HCT116 (cell line): ENCODE measurements around the gene UGGT2. TPM values are rescaled to one million over a fixed set of nuclear protein-coding genes. Genes with fewer than 3 reads are reported as not detected.

Experiments used
- ATAC-seq: fragments of 200-7000 bp; cut with Tn5 transposase; 2 replicates; pipeline ENCODE4 v1.9.1; 2020; ENCODE audit warnings: mild to moderate bottlenecking, moderate library complexity
- BruUV-seq: library from RNA; stranded (reverse); fragments of 400-500 nt; replicated peaks from 2 replicates; lab custom pipeline; 2021; lab: Mats Ljungman, UMichigan
- CTCF ChIA-PET: fragments of 300-600 bp; sonication (Branson Sonifier 250); formaldehyde crosslinking; loops from one replicate; lab custom pipeline; 2021; ENCODE audit warnings: antibody characterized with exemption; lab: Charles Lee
- POLR2A ChIA-PET: fragments of 300-600, 350-600 bp; sonication (Branson Sonifier 250); formaldehyde crosslinking; loops from one replicate; lab custom pipeline; 2021; ENCODE audit warnings: antibody characterized with exemption; lab: Charles Lee
- RAD21 ChIA-PET, 2 experiments: fragments of 300-600 bp; sonication (Branson Sonifier 250); formaldehyde crosslinking; loops; one replicate each; lab custom pipeline; 2023; ENCODE audit warnings: low total read pairs in 2 of 2; ENCODE audit not compliant: uncharacterized antibody in 2 of 2, unreplicated experiment in 2 of 2, low non-redundant PET in 1 of 2; lab: Charles Lee
- DNase-seq: peaks from one replicate; pipeline ENCODE4 v3.0.0-alpha.2; 2010; ENCODE audit warnings: low read depth, low spot score
- H2AFZ ChIP-seq: fragments of 200-600 bp; shearing (Covaris generic), sonication (generic); 2 replicates; pipeline ENCODE4 v1.6.1; 2017; ENCODE audit warnings: low read depth, mixed run types, mixed read lengths, antibody characterized with exemption, low read length; ENCODE audit not compliant: poor library complexity, severe bottlenecking
- H3K27ac ChIP-seq: 2 replicates; pipeline ENCODE4 v1.5.1; 2012; ENCODE audit warnings: low read depth, low read length
- H3K27me3 ChIP-seq: fragments of 200-600 bp; sonication (generic); 2 replicates; pipeline ENCODE4 v1.6.1; 2016; ENCODE audit warnings: mixed run types, low read length, mixed read lengths; ENCODE audit not compliant: insufficient read depth
- H3K36me3 ChIP-seq, 2 experiments: fragments of 200-500 bp in 1 of 2; fragments of 200-600 bp in 1 of 2; sonication (Bioruptor generic) in 1 of 2; sonication (generic) in 1 of 2; 2 replicates each; pipeline versions ENCODE4 v1.5.1 to v1.6.1; 2014 to 2016; ENCODE audit warnings: low read length in 2 of 2, inconsistent platforms in 1 of 2, mixed read lengths in 1 of 2, mixed run types in 1 of 2; ENCODE audit not compliant: insufficient read depth in 2 of 2, control insufficient read depth in 1 of 2
- H3K4me1 ChIP-seq, 2 experiments: fragments of 200-600 bp in 1 of 2; sonication (generic) in 1 of 2; 2 replicates each; pipeline versions ENCODE4 v1.5.1 to v1.6.1; 2012 to 2017; ENCODE audit warnings: low read length in 2 of 2, inconsistent platforms in 1 of 2, mild to moderate bottlenecking in 1 of 2, mixed read lengths in 1 of 2, mixed run types in 1 of 2, moderate library complexity in 1 of 2; ENCODE audit not compliant: insufficient read depth in 2 of 2, control insufficient read depth in 1 of 2
- H3K4me2 ChIP-seq: fragments of 200-600 bp; sonication (generic); 2 replicates; pipeline ENCODE4 v1.6.1; 2017; ENCODE audit warnings: mixed run types, low read length, mixed read lengths
- H3K4me3 ChIP-seq, 2 experiments: fragments of 200-600 bp in 1 of 2; sonication (generic) in 1 of 2; replicated peaks in 1 of 2; 2 replicates each; pipeline ENCODE4 v1.5.1; 2011 to 2016; ENCODE audit warnings: low read length in 2 of 2, control low read depth in 1 of 2, low read depth in 1 of 2, mild to moderate bottlenecking in 1 of 2, mixed read lengths in 1 of 2, mixed run types in 1 of 2
- H3K79me2 ChIP-seq: fragments of 200-600 bp; sonication (generic); 2 replicates; pipeline ENCODE4 v1.6.1; 2017; ENCODE audit warnings: mild to moderate bottlenecking, mixed run types, low read length, moderate library complexity, mixed read lengths; ENCODE audit not compliant: insufficient read depth
- H3K9ac ChIP-seq: fragments of 200-600 bp; sonication (generic); 2 replicates; pipeline ENCODE4 v1.6.1; 2016; ENCODE audit warnings: low read length, mixed read lengths
- H3K9me2 ChIP-seq: fragments of 200-600 bp; sonication (generic), shearing (Covaris generic); 2 replicates; pipeline ENCODE4 v1.6.1; 2017; ENCODE audit warnings: mixed run types, mild to moderate bottlenecking, moderate library complexity; ENCODE audit not compliant: insufficient read depth
- H3K9me3 ChIP-seq, 2 experiments: fragments of 200-500 bp in 1 of 2; fragments of 200-600 bp in 1 of 2; sonication (Bioruptor generic) in 1 of 2; sonication (generic) in 1 of 2; 2 replicates each; pipeline ENCODE4 v1.6.1; 2014 to 2017; ENCODE audit warnings: low read length in 2 of 2, mixed read lengths in 2 of 2, inconsistent platforms in 1 of 2, low read depth in 1 of 2, mild to moderate bottlenecking in 1 of 2, mixed run types in 1 of 2, moderate library complexity in 1 of 2; ENCODE audit not compliant: control insufficient read depth in 1 of 2, insufficient read depth in 1 of 2
- H4K20me1 ChIP-seq: fragments of 200-600 bp; sonication (generic), shearing (Covaris generic); 2 replicates; pipeline ENCODE4 v1.6.1; 2017; ENCODE audit warnings: mixed run types, mild to moderate bottlenecking, moderate library complexity; ENCODE audit not compliant: insufficient read depth
- CBX3 ChIP-seq: IDR thresholded peaks from 2 replicates; pipeline ENCODE4 v1.6.1; 2012; ENCODE audit warnings: low read depth
- CEBPB ChIP-seq: IDR thresholded peaks from 2 replicates; pipeline ENCODE4 v1.6.1; 2012; ENCODE audit warnings: low read depth
- ELF1 ChIP-seq: IDR thresholded peaks from 2 replicates; pipeline ENCODE4 v1.6.1; 2012; ENCODE audit warnings: low read depth, borderline replicate concordance
- EZH2phosphoT487 ChIP-seq: fragments of 200-600 bp; IDR thresholded peaks from 2 replicates; pipeline ENCODE4 v1.6.1; 2018; ENCODE audit warnings: antibody characterized with exemption, borderline replicate concordance
- FOSL1 ChIP-seq: IDR thresholded peaks from 2 replicates; pipeline ENCODE4 v1.6.1; 2012; ENCODE audit warnings: low read depth
- MAX ChIP-seq: IDR thresholded peaks from 2 replicates; pipeline ENCODE4 v1.6.1; 2012
- POLR2A ChIP-seq: IDR thresholded peaks from 2 replicates; pipeline ENCODE4 v1.7.0; 2011; ENCODE audit warnings: borderline replicate concordance; ENCODE audit not compliant: insufficient read depth, insufficient read length; ENCODE audit errors: extremely low read depth
- POLR2AphosphoS5 ChIP-seq: IDR thresholded peaks from 2 replicates; pipeline ENCODE4 v1.6.1; 2011; ENCODE audit warnings: mild to moderate bottlenecking, low read depth, low read length, moderate library complexity
- REST ChIP-seq: IDR thresholded peaks from 2 replicates; pipeline ENCODE4 v1.6.1; 2012; ENCODE audit warnings: low read depth
- SP1 ChIP-seq: IDR thresholded peaks from 2 replicates; pipeline ENCODE4 v1.6.1; 2012; ENCODE audit warnings: low read depth
- TCF7L2 ChIP-seq: IDR thresholded peaks from 2 replicates; pipeline ENCODE4 v1.7.0; 2011; ENCODE audit warnings: borderline replicate concordance, inconsistent platforms; ENCODE audit not compliant: insufficient read depth, insufficient read length; ENCODE audit errors: extremely low read depth
- ZFX ChIP-seq: fragments of 450-650 bp; IDR thresholded peaks from 2 replicates; pipeline ENCODE4 v1.6.1; 2017
- ZNF274 ChIP-seq: fragments of 200-500 bp; sonication (Bioruptor generic); IDR thresholded peaks from 2 replicates; pipeline ENCODE4 v1.6.1; 2014; ENCODE audit warnings: mild to moderate bottlenecking, low read depth, low read length, inconsistent platforms
- intact Hi-C: fragments of 100-400 bp; cut with micrococcal nuclease; formaldehyde crosslinking; loops from 2 replicates; pipeline ENCODE4 v1.10.0; 2022
- total RNA-seq: library from RNA; stranded (reverse); gene quantifications from one replicate; pipeline ENCODE4 v1.2.1, GENCODE V29; 2021; ENCODE audit not compliant: unreplicated experiment

UGGT2 gene
- total RNA-seq, 1 experiment from 2014 or later: 27.1 TPM

- TF ChIP-seq ZNF274 (no peak), ELF1 (no peak), POLR2AphosphoS5 (no peak), POLR2A (no peak), ZFX (no peak), CBX3 (no peak), MAX (no peak), REST (no peak), FOSL1 (no peak)
Observed at GRCh38 chr13:95955719-95956118, 97.5 kb downstream of the UGGT2 start (continued).

GRCh38 chr13:95955255-95955654, 97.9 kb downstream of the UGGT2 start:
- ChIA-PET CTCF (no interaction called here), POLR2A (no interaction called here), RAD21 (no interaction called here)
- H3K9me3 ChIP-seq: 0 out of 4 replicates have a peak, but pooled peaks cover 0 to under 1% of the 10 kb centered on the region in 2 experiments
- H3K4me2 ChIP-seq: no peak overlapping the region
- intact Hi-C loops: no loop called here
- TF ChIP-seq CEBPB (no peak), SP1 (no peak), TCF7L2 (no peak), EZH2phosphoT487 (no peak), FOSL1 (no peak), ZNF274 (no peak)
- no peak overlapping the region for H2AFZ ChIP-seq
- no peak for DNase-seq
- no peak overlapping the region for H3K27ac ChIP-seq
- no peak for ATAC-seq
- H3K4me1 ChIP-seq: no peaks in the 10 kb centered on the region
- no peaks in the 10 kb centered on the region for H4K20me1 ChIP-seq
- H3K36me3 ChIP-seq: no peaks in the 10 kb centered on the region
- BruUV-seq: no TSS peak
- no peak overlapping the region for H3K9ac ChIP-seq
- no peaks in the 10 kb centered on the region for H3K27me3 ChIP-seq
- no peaks in the 10 kb centered on the region for H3K9me2 ChIP-seq
- no peak overlapping the region for H3K4me3 ChIP-seq
- peaks cover 4% of the 10 kb centered on the region; the same call in 1 of the 2 replicates for H3K79me2 ChIP-seq
